Ecto neural progenitor cell (in vitro differentiated cells): ENCODE results near the gene CHST8.
A peak's percentile ranks its signal among the peaks of the same experiment; 100 is the strongest.

ENCODE experiments used
- DNase-seq: peaks from one replicate; pipeline ENCODE4 v3.0.0-alpha.2; 2018; ENCODE audit warnings: low spot score

The CHST8 gene

GRCh38 chr19:33673996-33674625 is 52.4 kb downstream of the CHST8 start:
- no peak for DNase-seq

GRCh38 chr19:33674626-33675367 is 53.0 kb downstream of the CHST8 start:
- DNase-seq: no peak

GRCh38 chr19:33675501-33676124 is 53.9 kb downstream of the CHST8 start:
- DNase-seq: no peak

- DNase-seq: no peak
These were observed 55.4 kb downstream of the CHST8 start for GRCh38 chr19:33676999-33677665.

GRCh38 chr19:33677745-33678426 is 56.1 kb downstream of the CHST8 start:
- DNase-seq: no peak

GRCh38 chr19:33678796-33679585 is 57.2 kb downstream of the CHST8 start:
- no peak for DNase-seq

- DNase-seq: no peak
These were observed 57.9 kb downstream of the CHST8 start for GRCh38 chr19:33679696-33680095.

GRCh38 chr19:33681081-33681680 is 59.4 kb downstream of the CHST8 start:
- no peak for DNase-seq

- DNase-seq: peak; percentile 88
These were observed 62.3 kb downstream of the CHST8 start for GRCh38 chr19:33683881-33684537.

- peak; percentile 59 for DNase-seq
These were observed 62.9 kb downstream of the CHST8 start for GRCh38 chr19:33684538-33685232.

- peak; percentile 36 for DNase-seq
These were observed 63.8 kb downstream of the CHST8 start for GRCh38 chr19:33685541-33685940.

GRCh38 chr19:33686262-33686661 is 64.5 kb downstream of the CHST8 start:
- peak; percentile 30 for DNase-seq

GRCh38 chr19:33686687-33687480 is 65.1 kb downstream of the CHST8 start:
- DNase-seq: peak; percentile 46

- peak; percentile 31 for DNase-seq
These were observed 65.9 kb downstream of the CHST8 start for GRCh38 chr19:33687481-33688170.

GRCh38 chr19:33688171-33688992 is 66.6 kb downstream of the CHST8 start:
- DNase-seq: peak; percentile 37

- peak; percentile 34 for DNase-seq
These were observed 67.5 kb downstream of the CHST8 start for GRCh38 chr19:33689138-33689746.

- DNase-seq: peak; percentile 26
These were observed 68.1 kb downstream of the CHST8 start for GRCh38 chr19:33689868-33690267.
